GM21737 (cell line): ENCODE results near the gene LIPA.
"Not testable (repeated sequence)": the region's sequence is repeated elsewhere in the genome, so short reads cannot be mapped to it uniquely, and the experiment has no call there.

Experiments used
- ATAC-seq: cut with Tn5 transposase; IDR thresholded peaks from one replicate; pipeline ENCODE4 v1.9.1; 2021; ENCODE audit warnings: mild to moderate bottlenecking, moderate library complexity; ENCODE audit not compliant: unreplicated experiment

Gene LIPA

DNA sequence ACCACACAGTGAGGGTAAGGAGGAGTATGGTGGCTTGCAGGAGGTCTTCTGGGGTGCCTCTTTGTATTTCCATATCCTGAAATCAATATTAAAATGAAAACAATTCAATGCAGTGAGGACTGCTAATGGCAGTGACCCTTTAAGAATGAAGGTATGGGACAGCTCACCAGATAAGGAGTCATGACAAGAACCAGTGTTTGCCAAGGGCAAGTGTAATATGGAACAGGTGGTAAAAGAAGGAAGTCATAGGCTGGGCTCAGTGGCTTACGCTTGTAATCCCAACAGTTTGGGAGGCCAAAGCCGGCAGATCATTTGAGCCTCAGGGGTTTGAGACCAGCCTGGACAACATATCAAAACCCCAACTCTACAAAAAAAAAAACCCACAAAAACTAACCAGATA lies 20.0 kb upstream of the LIPA start:
- no peak for ATAC-seq

DNA sequence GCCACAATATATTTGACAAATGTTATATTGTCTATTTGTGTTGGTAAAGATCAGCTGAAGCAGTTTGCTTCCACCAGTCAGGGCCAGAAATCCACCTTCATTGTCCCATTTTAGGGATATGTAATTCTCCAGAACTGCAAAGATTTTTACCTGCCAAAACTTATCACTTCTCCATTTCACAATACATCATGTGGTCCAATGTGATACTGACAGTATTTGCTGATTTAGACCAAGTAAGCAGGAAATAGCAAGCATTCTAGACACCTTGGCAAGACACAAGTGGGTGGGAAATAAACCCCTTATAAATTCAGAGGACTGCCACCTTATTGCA lies 18.5 kb upstream of the LIPA start:
- ATAC-seq, result no peak

DNA sequence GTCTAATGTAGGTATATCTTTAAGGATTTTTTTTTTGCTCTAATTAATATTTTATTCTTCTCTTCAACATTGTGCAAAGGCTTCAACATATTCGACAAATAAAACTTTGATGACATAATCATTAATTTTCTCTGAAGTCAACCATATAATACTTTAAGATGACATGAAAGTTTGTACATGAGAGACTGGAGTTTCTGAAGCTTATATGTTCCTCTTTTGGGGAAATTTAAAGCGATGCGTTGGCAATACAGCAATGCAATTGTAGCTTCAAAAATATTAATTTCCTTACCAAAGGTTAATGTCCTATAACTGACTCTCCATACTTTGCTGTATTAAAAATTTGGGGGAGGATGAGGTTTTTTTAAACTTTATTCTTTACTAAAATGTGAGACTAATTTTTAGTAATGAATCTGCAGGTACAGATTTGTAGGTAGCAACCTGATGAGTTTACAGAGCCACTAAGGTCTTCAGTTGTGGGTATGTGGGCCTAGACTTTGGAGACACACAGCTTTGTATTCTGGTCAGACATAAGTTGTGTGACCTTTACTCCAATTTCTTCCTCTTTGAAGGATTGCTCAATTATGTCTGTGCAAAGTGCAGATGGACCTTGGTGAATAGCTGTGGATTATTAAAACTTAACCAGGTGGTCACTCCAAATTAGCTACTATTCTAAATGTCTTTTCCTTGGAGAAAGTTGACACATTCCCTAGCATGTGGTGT lies 18.0 kb upstream of the LIPA start:
- ATAC-seq, result no peak

DNA sequence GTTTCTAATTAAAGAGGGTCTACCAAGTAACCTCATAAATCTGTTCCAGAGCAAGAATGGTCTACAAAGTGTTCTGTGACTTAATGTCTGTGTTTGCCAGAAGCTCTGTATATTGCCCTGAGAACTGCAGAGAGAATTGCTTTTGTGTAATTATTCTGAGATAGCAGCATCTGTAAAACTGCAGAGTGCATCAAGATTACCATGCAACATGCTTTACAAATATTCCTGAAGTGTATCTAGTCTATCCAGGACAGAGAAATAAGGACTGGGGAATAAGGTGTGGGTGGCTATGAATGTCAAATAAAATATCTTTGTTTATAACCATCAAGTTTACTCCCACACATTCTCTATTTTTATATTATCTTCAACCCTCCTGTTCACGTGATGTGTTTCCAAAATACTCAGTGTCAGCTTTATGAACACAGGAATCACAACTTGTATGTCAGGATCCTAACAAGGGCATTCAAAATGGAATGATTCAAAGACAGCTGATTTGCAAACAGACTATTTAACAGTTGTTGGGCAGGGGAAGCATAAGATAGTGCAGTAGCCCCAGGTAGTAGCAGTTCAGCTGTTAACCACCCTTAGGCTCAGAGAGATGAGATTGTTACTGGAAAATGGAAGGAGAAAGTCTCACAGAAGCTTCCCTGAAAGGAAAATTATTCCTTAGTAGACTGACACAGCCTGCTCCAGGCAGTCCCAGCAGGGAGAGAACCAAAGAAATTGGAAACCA lies 15.3 kb upstream of the LIPA start:
- ATAC-seq, result no peak

DNA sequence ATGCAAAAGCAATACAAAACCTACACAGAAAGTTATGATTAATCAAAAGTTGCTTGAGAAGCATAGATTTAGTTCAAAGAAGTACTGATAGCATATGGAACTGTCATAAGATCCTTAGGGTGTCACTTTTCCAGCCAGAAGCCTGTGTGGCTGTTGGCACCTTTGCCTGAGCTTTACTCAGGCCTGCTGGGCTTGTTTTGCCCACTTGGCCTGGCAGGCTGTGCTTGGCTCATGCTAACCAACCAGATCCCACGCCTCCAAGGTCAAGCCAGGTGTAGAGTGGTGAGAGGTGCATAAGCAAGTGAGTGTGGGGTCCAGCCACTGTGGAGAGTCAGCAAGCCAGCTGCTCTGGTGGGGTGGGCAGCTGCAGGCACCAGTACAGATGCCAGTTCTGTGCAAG lies 12.0 kb upstream of the LIPA start:
- no peak for ATAC-seq

DNA sequence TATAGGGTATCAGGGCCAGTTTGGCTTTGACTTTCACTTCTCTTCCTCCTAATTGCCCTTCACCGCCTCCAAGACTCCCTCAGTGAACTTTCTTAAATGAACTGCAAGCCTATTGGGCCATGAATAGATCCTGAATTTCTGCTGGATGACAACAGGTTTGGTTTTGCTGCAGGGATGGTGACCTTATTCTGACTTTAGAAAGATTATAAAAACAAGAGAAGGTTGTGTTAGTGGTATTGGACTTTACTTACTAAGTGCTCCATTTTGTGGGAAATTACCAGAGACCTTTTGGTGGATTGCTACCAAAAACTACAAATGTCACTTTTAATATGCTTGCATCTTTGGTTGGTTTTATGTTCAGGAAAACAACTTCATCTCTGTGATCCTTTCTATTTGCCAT lies 11.5 kb upstream of the LIPA start:
- ATAC-seq, result no peak

DNA sequence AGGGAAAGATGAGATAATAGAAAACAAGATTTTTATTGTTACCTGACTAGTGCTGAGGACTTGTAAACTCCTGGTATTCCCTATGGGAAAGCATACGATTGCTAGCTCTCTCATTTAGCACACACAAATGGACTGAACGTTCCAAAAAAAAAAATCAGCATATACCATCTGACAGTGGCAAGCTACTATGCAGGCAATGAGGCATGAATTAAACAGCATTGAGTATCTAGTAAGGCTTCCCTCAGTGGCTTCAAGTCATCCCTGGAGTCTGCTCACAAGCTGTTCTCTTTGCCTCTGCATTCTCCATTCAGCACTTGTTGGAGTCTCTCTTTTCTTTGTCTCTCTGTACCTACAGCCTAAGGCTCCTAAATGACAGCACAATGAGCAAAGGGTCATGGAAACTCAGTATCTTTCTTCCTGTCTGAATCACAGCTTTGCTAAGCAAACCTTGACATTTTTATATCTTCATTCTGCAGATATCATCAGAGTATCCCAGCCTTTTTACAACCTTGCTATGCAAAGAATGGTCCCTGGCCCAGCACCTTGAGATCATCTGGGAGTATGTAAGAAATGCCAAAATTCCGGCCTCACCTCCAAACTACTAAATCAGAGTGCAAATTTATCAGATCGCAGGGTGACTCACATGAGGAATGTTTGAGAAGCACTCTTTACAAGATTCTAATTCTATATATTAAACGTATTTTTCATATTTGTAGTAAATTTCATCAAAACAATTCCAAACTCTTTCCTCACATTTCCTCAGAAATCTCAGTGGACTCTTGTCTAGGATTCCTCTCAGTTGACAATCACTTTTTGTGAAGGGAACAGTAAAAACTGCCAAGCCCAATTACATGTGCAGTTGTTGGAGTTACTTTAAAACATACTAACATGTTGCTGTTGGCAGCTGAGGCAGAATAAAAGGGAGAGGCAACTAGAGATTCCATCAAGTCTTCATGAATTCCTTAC lies 10.8 kb upstream of the LIPA start:
- no peak for ATAC-seq

DNA sequence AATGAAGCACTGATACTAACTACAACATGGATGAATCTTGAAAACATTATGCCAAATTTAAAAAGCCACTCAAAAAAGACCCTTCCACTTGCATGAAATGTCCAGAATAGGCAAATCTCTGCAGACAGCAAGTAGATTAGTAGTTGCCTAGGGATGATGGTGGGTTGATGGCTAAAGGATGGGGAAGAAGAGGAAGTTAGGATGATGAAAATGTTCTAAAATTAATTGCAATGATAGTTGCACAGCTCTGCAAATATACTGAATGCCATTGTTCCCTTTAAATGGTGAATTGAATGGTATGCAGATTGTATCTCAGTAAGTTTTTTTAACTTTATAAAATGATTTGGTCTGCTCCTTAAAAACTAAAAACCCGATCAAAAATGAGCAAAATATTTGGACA lies 7.3 kb upstream of the LIPA start:
- no peak for ATAC-seq

DNA sequence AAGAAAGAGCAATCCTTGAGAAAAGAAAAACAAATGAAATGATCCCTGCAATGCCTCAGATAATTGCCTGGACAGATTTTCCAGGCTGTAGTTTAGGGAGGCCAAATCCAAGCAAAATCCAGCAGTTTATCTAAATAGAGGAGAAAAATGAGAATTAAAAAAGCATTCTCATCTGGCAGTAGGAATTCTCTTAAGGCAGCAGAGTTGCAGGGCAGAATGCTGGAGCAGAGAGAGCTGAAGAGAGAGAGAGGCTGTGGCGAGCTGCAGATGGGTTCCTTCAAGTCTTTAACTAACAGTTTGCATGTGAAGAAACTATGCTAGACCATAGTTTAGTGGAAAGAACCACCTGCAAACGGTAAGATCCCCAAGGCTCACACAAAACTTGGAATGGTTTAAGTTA lies 6.0 kb upstream of the LIPA start:
- no peak for ATAC-seq

DNA sequence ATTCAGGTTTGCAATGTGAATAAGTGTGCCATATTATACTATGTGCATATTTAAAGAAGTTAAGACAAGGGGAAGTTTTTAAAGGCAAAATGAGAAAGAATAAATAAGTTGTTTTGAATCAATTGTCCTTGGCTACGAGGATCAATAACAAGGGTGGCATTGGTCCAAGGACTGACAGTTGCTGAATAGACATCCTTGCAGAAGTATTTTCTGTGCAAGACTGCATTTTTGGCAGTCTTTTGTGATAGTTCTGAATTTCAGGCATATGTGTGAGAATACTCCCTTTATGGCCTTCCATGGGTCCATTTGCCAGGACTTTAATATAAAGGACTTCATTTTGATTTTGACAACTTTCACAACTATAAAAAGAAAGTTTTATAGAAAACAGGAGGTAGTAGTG lies 5.4 kb upstream of the LIPA start:
- no peak for ATAC-seq

DNA sequence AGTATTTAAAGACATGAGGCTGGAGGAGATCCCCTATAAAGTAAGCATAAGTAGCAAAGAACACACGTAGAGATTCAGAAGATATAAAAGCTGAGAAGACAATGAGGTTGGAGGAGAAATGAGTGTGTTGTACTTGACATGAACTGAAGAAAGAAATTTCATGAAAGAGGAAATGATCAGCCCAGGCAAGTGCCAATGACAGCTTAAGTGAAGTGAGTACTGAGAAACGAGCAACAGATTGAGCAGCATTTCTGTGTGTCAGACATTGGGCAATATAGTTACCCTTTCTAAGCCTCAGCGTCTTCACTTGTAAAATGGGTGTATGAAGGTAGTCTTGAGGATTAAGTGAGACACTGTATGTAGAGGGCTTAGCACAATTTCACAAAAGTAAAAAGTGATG lies 4.8 kb upstream of the LIPA start:
- ATAC-seq, result no peak

DNA sequence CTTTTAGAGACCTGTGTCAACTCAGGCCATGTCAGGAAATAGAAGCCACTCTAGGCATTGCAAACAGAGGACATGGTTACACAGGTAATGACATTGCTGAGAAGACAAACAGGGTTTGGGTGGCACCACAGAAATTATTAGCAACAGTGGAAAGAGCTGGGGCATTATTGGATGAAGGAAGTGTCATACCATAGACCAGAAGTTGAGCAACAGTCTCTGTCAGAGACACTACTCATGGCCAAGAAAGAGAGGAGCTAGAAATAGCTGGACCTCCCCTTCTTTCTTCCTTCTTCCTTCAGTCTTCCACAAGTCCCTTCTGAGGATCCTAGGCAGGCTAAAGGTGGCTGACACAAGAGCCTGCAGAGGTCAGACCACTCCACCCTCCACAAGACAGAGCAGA lies 4.2 kb upstream of the LIPA start:
- no peak for ATAC-seq

DNA sequence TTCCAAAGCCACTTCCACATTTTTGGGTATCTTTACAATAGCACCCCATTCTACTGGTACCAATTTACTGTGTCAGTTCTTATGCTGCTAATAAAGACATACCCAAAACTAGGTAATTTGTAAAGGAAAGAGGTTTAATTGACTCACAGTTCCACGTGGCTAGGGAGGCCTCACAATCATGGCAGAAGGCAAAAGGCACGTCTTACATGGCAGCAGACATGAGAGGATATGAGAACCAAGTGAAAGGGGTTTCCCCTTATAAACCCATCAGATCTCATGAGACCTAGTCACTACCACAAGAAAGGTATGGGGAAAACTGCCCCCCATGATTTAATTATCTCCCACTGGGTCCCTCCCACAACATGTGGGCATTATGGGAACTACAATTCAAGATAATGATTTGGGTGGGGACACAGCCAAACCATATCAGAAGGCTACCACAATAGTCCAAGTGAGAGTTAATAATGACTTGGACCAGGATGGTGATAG lies 3.6 kb upstream of the LIPA start:
- ATAC-seq, result not testable (repeated sequence)

DNA sequence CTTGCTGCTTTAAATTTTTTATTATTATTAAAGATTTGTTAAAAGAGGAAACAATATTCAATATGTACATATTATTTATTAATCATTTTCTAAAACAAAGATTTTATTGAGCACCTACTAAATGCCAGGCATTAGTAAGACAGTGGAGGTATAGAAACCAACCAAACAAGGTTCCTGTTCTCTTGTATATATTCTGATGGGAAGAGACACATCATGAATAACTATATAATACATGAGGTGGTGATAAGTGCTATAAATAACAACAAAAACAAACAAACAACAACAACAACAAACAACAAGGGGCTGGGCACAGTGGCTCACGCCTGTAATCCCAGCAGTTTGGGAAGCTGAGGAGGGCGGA lies 630 bp upstream of the LIPA start:
- ATAC-seq, result no peak

DNA sequence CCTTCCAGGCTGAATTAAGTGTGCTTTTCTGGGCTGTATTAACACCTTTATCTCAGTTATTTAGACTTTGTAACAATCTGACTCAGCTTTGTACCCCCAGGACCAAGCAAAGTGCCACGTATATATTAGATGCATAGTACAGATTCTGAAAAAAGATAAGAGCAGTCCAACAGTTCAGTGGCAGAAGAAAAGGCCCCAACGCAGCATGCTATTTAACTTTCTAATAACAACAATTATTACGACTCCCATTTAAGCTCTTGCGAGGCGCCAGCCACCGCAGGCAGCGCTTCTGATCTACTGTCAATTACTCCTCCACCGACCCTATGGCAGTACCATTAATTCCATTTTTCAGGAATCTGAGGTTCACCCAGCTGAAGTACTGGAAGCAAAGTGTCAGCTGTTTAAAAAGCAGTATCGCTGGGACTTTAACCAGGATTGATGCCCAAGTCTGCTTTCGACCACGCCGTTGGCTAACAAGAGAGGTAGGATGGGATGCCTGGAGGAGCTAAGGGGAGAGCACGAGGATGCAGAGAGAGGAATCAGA lies 638 bp downstream of the LIPA start:
- ATAC-seq, result no peak

DNA sequence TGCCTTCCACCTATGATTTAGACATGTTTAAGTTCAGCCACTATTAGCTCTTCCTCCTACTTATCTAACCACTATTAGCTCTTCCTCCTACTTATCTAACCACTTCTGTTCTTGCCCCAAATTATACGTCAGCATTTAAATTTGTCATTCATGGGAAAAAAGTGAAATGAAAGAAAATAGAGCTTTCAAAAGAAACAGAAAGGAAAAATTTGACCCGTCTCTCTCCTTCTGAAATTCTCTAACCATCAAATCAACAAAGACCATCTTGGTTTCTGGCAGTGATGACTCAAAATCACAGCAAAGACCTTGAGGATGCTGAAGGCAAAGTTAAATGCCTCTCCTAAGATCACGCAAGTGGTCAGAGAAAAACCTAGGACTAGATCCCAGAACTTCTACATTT lies 2.6 kb downstream of the LIPA start:
- no peak for ATAC-seq

DNA sequence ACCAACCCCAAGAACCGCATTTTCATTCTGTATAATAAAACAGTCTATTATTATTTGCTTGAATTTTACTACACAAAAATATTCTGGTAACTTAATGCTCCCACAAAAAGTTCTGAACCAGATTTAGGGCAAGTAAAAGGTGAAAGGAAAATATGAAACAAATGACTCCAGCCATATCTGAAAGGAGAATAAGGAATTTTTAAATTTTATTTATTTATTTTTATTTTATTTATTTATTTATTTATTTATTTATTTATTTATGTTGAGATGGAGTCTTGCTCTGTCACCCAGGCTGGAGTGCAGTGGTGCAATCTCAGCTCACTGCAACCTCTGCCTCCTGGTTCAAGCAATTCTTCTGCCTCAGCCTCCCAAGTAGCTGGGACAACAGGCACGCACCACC lies 4.0 kb downstream of the LIPA start:
- not testable (repeated sequence) for ATAC-seq

DNA sequence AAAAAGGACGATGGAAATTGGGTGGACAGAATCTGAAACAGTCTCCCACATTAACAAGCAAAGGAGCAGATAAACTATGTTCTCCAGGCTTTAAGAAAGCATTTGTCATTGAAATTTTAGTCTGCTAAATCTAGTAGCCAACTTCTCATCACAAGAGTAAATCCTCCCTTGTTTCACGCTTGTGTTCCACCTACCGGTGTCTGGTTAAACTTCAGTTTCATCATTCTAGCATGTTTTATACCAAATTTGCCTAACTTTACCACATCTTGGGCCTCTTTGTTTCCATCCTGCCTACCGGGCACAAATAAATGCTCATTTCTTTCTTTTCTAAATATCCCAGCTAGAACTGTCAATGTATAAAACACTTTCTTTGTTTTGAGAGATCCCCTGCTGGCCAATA lies 5.8 kb downstream of the LIPA start:
- ATAC-seq, result no peak

DNA sequence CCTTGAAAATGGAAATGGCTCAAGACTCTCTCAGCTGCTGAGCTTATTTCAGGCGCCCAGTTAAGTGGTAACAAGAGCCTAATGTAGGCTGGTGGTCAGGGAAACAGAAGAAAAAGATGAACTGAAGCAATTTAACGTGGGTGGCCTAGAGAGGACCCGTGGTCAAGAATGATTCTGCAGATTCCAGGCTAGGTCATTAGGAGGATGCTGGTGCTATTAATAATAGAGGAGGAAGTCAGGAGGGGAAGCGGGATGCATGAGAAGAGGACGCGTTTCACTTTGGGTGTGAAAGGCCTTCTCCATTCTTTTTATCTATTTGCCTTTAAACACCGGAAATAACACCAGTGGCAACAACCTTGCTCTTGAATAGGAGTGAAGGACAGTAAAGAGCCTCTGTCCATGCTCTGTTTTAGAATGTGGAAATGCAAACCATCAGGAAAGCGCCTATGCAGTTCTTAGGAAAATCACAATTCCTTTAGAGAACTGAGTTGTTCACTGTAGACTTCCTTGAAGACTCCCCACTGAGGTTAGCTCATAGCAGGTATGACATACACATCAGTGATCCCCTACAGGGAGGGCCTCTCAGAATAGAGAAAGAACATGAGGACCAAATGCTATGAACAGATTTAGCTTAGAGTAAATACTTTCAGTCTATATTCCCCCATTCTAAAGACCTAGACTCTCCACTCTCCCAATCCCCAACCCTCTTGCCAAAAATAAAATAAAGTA lies 8.6 kb downstream of the LIPA start:
- no peak for ATAC-seq

DNA sequence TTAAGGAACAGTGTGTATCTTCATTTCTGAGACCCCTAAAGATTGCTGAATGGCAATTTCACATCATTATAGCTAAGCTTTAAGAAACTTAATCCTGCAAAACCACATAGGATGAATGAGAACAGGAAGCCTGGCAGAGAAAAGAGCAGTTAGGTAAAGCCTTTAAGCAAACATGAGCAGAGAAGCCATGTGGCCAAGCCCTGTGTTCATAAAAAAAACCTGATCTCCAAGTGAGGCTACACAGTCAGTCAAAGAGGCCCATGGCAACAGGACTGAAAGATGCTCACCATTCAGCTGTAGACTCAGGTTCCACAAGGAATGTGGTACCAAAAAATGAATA lies 9.3 kb downstream of the LIPA start:
- no peak for ATAC-seq
